ENCODE data around the gene STK32A.

DNA sequence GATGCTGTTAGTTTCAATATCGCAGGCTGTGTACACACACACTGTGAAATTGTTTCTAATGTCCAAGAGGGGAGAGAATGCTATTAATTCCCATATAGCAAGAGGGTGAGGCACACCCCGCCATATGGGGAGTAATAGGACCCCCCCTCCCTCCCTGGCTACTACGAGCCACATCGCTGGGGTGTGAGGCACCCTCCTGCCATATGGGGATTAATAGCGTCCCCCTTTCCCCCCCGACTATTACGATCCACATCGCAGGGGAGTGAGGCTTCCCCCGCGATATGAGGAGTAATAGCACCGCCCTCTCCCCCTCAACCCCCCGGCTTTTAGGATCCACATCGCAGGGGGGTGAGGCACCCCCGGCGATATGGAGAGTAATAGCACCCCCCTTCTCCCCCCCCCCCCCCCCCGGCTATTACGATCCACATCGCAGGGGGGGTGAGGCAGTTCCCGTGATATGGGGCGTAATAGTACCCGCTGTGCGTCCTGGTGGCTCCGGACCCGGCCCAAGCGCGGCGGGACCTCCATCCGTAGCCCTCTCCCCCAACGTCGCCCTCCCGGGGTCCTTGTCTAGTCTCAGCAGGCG, 494 bp upstream of the STK32A start:
- TF ChIP-seq, protein P1, sequence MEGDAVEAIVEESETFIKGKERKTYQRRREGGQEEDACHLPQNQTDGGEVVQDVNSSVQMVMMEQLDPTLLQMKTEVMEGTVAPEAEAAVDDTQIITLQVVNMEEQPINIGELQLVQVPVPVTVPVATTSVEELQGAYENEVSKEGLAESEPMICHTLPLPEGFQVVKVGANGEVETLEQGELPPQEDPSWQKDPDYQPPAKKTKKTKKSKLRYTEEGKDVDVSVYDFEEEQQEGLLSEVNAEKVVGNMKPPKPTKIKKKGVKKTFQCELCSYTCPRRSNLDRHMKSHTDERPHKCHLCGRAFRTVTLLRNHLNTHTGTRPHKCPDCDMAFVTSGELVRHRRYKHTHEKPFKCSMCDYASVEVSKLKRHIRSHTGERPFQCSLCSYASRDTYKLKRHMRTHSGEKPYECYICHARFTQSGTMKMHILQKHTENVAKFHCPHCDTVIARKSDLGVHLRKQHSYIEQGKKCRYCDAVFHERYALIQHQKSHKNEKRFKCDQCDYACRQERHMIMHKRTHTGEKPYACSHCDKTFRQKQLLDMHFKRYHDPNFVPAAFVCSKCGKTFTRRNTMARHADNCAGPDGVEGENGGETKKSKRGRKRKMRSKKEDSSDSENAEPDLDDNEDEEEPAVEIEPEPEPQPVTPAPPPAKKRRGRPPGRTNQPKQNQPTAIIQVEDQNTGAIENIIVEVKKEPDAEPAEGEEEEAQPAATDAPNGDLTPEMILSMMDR (IDR thresholded peaks at IDR 0.05): no peak
- no peak for TF ChIP-seq POLR2A (IDR thresholded peaks at IDR 0.05)

All from thyroid gland (tissue), 4 donors.